Coronary artery (tissue), 2 donors: Measurements from ENCODE around the gene TBX3.

Experiments used
- DNase-seq: peaks from one replicate; pipeline ENCODE4 v3.0.0-alpha.2; 2017; ENCODE audit warnings: low spot score
- H3K27ac ChIP-seq, 2 donors: fragments of 200-600 bp; sonication (generic); one replicate each; pipeline ENCODE4 v1.5.1; 2016 to 2019
- H3K4me3 ChIP-seq: fragments of 200-600 bp; sonication (generic); 2 replicates; pipeline ENCODE4 v1.5.1; 2016; ENCODE audit warnings: mild to moderate bottlenecking, moderate library complexity
- CTCF ChIP-seq: fragments of 200-600 bp; sonication (generic); IDR thresholded peaks from one replicate; pipeline ENCODE4 v1.5.1; 2019; ENCODE audit warnings: antibody characterized with exemption

TBX3 gene

GRCh38 chr12:114695305-114695592 is 11.3 kb upstream of the TBX3 start:
- Histone ChIP-seq H3K4me3 (no peak overlapping the region), H3K27ac (no peak overlapping the region)
- DNase-seq = no peak
- TF ChIP-seq CTCF = no peak

GRCh38 chr12:114694436-114695304 is 10.7 kb upstream of the TBX3 start:
- no peak for TF ChIP-seq CTCF
- Histone ChIP-seq H3K4me3 (no peak overlapping the region), H3K27ac (no peak overlapping the region)
- DNase-seq = no peak

GRCh38 chr12:114693532-114693931 is 9.6 kb upstream of the TBX3 start:
- no peak for DNase-seq
- Histone ChIP-seq H3K27ac (no peak overlapping the region), H3K4me3 (no peak overlapping the region)
- TF ChIP-seq CTCF = no peak

- Histone ChIP-seq H3K4me3 (peak overlapping the region; percentile 66), H3K27ac (no peak overlapping the region)
- no peak for DNase-seq
- TF ChIP-seq CTCF = no peak
Observed at GRCh38 chr12:114693059-114693531, 9.1 kb upstream of the TBX3 start.

- Histone ChIP-seq H3K4me3 (peak overlapping the region; percentile 66), H3K27ac (no peak overlapping the region)
- no peak for DNase-seq
- TF ChIP-seq CTCF = no peak
Observed at GRCh38 chr12:114692186-114693058, 8.4 kb upstream of the TBX3 start.

- peak overlapping the region; percentile 66 for H3K4me3 ChIP-seq
- TF ChIP-seq CTCF = no peak
- H3K27ac ChIP-seq = no peak overlapping the region
- no peak for DNase-seq
Observed at GRCh38 chr12:114691763-114692185, 7.8 kb upstream of the TBX3 start.
